WTC11 (cell line): ENCODE results near the gene NUP210. TPM values are rescaled to one million over a fixed set of nuclear protein-coding genes. Genes with fewer than 3 reads are reported as not detected.

ENCODE experiments used
- ATAC-seq: fragments of 200-7000 bp; cut with Tn5 transposase; 2 replicates; pipeline ENCODE4 v1.10.0; 2021; ENCODE audit warnings: mild to moderate bottlenecking, moderate library complexity
- CTCF ChIA-PET: fragments of 300-600 bp; sonication (Branson Sonifier 250); formaldehyde crosslinking; loops from one replicate; lab custom pipeline; 2021; ENCODE audit warnings: antibody characterized with exemption; lab: Charles Lee
- POLR2A ChIA-PET: fragments of 350-600 bp; sonication (Branson Sonifier 250); formaldehyde crosslinking; loops from one replicate; lab custom pipeline; 2021; ENCODE audit warnings: antibody characterized with exemption; lab: Charles Lee
- DNase-seq: peaks from one replicate; pipeline ENCODE4 v3.0.0; 2021; ENCODE audit warnings: low spot score
- H3K27ac Mint-ChIP-seq: 2 replicates; pipeline ENCODE4 v1.8.0; 2021; ENCODE audit warnings: mixed read lengths
- H3K27me3 Mint-ChIP-seq: 2 replicates; pipeline ENCODE4 v1.8.0; 2021; ENCODE audit warnings: low read depth, mild to moderate bottlenecking, moderate library complexity, mixed read lengths
- H3K36me3 Mint-ChIP-seq: 2 replicates; pipeline ENCODE4 v1.8.0; 2021; ENCODE audit warnings: mixed read lengths
- H3K4me1 Mint-ChIP-seq: 2 replicates; pipeline ENCODE4 v1.8.0; 2022; ENCODE audit warnings: mixed read lengths
- H3K4me3 Mint-ChIP-seq: 2 replicates; pipeline ENCODE4 v1.8.0; 2021; ENCODE audit warnings: mild to moderate bottlenecking, moderate library complexity, mixed read lengths
- H3K9me3 Mint-ChIP-seq: 2 replicates; pipeline ENCODE4 v1.8.0; 2021; ENCODE audit warnings: mixed read lengths
- CBFB ChIP-seq: sonication (generic); formaldehyde crosslinking; IDR thresholded peaks from 2 replicates; pipeline ENCODE4 v1.8.1; 2022; ENCODE audit warnings: mild to moderate bottlenecking, low read depth, missing genetic modification reagents
- ETV6 ChIP-seq: sonication (generic); formaldehyde crosslinking; IDR thresholded peaks from 2 replicates; pipeline ENCODE4 v1.8.1; 2022; ENCODE audit warnings: mild to moderate bottlenecking, missing genetic modification reagents
- GABPB1 ChIP-seq: sonication (generic); formaldehyde crosslinking; IDR thresholded peaks from 2 replicates; pipeline ENCODE4 v1.8.1; 2023; ENCODE audit warnings: mild to moderate bottlenecking, missing genetic modification reagents
- GRHL2 ChIP-seq: fragments of 250-450 bp; sonication (Bioruptor Pico); IDR thresholded peaks from 2 replicates; pipeline ENCODE4 v1.8.0; 2022; ENCODE audit warnings: mild to moderate bottlenecking, moderate library complexity; ENCODE audit not compliant: insufficient replicate concordance, severe bottlenecking
- NR3C1 ChIP-seq: sonication (generic); formaldehyde crosslinking; conservative IDR thresholded peaks from 2 replicates; pipeline ENCODE4 v1.8.1; 2023; ENCODE audit warnings: low read depth, mild to moderate bottlenecking, missing genetic modification reagents
- OVOL2 ChIP-seq: fragments of 250-450 bp; sonication (Bioruptor Pico); IDR thresholded peaks from 2 replicates; pipeline ENCODE4 v1.9.0; 2021; ENCODE audit warnings: mild to moderate bottlenecking, borderline replicate concordance
- SMAD3 ChIP-seq: sonication (generic); formaldehyde crosslinking; IDR thresholded peaks from 2 replicates; pipeline ENCODE4 v1.8.0; 2022; ENCODE audit warnings: missing genetic modification reagents, mild to moderate bottlenecking, borderline replicate concordance
- TCF7 ChIP-seq: sonication (generic); formaldehyde crosslinking; IDR thresholded peaks from 2 replicates; pipeline ENCODE4 v1.8.0; 2022; ENCODE audit warnings: mild to moderate bottlenecking, low read depth, missing genetic modification reagents, moderate library complexity
- TEAD4 ChIP-seq: sonication (generic); formaldehyde crosslinking; IDR thresholded peaks from 2 replicates; pipeline ENCODE4 v1.8.0; 2022; ENCODE audit warnings: mild to moderate bottlenecking, missing genetic modification reagents
- ZBTB21 ChIP-seq: sonication (generic); formaldehyde crosslinking; IDR thresholded peaks from 2 replicates; pipeline ENCODE4 v1.8.1; 2023; ENCODE audit warnings: mild to moderate bottlenecking, missing genetic modification reagents, borderline replicate concordance
- ZNF232 ChIP-seq: sonication (generic); formaldehyde crosslinking; IDR thresholded peaks from 2 replicates; pipeline ENCODE4 v1.8.0; 2022; ENCODE audit warnings: mild to moderate bottlenecking, missing genetic modification reagents
- total RNA-seq: library from RNA; stranded (reverse); gene quantifications from 3 replicates; pipeline ENCODE4 v1.2.3, GENCODE V29; 2021
- TF ChIP-seq, protein P1 (sequence below): sonication (generic); formaldehyde crosslinking; conservative IDR thresholded peaks from 2 replicates; pipeline ENCODE4 v1.8.1; 2023; ENCODE audit warnings: mild to moderate bottlenecking, low read depth, missing genetic modification reagents, moderate library complexity
- TF ChIP-seq, protein P2 (sequence below): fragments of 250-450 bp; sonication (Bioruptor Pico); IDR thresholded peaks from 2 replicates; pipeline ENCODE4 v1.8.0; 2021; ENCODE audit warnings: mild to moderate bottlenecking
- TF ChIP-seq, protein P3 (sequence below): sonication (generic); formaldehyde crosslinking; IDR thresholded peaks from 2 replicates; pipeline ENCODE4 v1.8.1; 2023; ENCODE audit warnings: mild to moderate bottlenecking, moderate library complexity, missing genetic modification reagents
- TF ChIP-seq, protein P4 (sequence below): sonication (generic); formaldehyde crosslinking; IDR thresholded peaks from 2 replicates; pipeline ENCODE4 v1.8.0; 2022; ENCODE audit warnings: missing genetic modification reagents
- TF ChIP-seq, protein P5 (sequence below): sonication (generic); formaldehyde crosslinking; IDR thresholded peaks from 2 replicates; pipeline ENCODE4 v1.8.0; 2022; ENCODE audit warnings: mild to moderate bottlenecking, missing genetic modification reagents
- TF ChIP-seq, protein P6 (sequence below): fragments of 250-450 bp; sonication (Bioruptor Pico); IDR thresholded peaks from 2 replicates; pipeline ENCODE4 v2.1.2; 2022; ENCODE audit warnings: mild to moderate bottlenecking, moderate library complexity
- TF ChIP-seq, protein P7 (sequence below): fragments of 250-450 bp; sonication (Bioruptor Pico); IDR thresholded peaks from 2 replicates; pipeline ENCODE4 v1.9.0; 2021; ENCODE audit warnings: mild to moderate bottlenecking, borderline replicate concordance

The NUP210 gene
- total RNA-seq, 1 experiment from 2014 or later, result 59.2 TPM

DNA sequence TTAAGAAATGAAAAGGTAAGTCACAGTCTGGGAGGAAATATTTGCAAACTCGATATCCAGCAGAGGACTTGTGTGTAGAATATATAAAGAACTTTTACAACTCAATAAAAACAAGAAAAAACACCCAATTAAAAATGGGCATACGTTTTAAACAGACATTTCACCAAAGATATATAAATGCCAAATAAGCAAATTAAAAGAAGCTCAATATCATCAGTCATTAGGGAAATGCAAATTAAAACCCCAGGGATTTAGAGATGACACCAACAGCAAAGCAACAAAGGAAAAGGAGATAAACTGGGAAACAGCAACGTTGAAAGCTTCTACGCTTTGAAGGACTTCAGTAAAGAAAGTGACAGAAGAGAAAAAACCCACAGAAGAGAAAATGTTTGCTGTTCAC, 132.3 kb downstream of the NUP210 start (continued):
- TF ChIP-seq, protein P1, sequence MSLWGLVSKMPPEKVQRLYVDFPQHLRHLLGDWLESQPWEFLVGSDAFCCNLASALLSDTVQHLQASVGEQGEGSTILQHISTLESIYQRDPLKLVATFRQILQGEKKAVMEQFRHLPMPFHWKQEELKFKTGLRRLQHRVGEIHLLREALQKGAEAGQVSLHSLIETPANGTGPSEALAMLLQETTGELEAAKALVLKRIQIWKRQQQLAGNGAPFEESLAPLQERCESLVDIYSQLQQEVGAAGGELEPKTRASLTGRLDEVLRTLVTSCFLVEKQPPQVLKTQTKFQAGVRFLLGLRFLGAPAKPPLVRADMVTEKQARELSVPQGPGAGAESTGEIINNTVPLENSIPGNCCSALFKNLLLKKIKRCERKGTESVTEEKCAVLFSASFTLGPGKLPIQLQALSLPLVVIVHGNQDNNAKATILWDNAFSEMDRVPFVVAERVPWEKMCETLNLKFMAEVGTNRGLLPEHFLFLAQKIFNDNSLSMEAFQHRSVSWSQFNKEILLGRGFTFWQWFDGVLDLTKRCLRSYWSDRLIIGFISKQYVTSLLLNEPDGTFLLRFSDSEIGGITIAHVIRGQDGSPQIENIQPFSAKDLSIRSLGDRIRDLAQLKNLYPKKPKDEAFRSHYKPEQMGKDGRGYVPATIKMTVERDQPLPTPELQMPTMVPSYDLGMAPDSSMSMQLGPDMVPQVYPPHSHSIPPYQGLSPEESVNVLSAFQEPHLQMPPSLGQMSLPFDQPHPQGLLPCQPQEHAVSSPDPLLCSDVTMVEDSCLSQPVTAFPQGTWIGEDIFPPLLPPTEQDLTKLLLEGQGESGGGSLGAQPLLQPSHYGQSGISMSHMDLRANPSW (CRISPR knock-in tag), result no peak
- TF ChIP-seq ETV6 (CRISPR knock-in tag) (no peak), OVOL2 (CRISPR knock-in tag) (no peak), TEAD4 (CRISPR knock-in tag) (no peak)
- TF ChIP-seq, protein P2, sequence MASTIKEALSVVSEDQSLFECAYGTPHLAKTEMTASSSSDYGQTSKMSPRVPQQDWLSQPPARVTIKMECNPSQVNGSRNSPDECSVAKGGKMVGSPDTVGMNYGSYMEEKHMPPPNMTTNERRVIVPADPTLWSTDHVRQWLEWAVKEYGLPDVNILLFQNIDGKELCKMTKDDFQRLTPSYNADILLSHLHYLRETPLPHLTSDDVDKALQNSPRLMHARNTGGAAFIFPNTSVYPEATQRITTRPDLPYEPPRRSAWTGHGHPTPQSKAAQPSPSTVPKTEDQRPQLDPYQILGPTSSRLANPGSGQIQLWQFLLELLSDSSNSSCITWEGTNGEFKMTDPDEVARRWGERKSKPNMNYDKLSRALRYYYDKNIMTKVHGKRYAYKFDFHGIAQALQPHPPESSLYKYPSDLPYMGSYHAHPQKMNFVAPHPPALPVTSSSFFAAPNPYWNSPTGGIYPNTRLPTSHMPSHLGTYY (CRISPR knock-in tag), result no peak
- TF ChIP-seq, protein P3, sequence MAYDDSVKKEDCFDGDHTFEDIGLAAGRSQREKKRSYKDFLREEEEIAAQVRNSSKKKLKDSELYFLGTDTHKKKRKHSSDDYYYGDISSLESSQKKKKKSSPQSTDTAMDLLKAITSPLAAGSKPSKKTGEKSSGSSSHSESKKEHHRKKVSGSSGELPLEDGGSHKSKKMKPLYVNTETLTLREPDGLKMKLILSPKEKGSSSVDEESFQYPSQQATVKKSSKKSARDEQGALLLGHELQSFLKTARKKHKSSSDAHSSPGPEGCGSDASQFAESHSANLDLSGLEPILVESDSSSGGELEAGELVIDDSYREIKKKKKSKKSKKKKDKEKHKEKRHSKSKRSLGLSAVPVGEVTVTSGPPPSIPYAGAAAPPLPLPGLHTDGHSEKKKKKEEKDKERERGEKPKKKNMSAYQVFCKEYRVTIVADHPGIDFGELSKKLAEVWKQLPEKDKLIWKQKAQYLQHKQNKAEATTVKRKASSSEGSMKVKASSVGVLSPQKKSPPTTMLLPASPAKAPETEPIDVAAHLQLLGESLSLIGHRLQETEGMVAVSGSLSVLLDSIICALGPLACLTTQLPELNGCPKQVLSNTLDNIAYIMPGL (CRISPR knock-in tag), result no peak

DNA sequence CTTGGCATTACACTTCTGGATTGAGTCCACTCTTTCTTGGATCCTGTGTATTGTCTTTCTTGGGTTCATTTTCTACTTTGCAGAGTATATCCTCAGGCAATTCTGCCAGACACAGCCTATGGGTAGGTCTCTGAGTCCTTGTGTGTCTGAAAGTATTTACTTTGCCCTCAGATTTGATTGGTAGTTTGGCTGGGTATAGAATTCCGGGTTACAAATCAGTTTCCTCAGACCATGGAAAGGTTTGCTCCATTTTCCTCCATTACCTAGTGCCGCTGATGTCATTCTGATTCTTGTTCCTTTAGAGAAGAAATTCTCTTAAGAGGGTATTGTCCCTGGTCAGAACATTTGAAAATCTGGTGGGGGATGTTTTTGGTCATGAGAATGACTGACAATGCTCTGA, 133.2 kb downstream of the NUP210 start:
- Mint-ChIP-seq H3K27me3 (peaks cover 22% of the 10 kb centered on the region), H3K27ac (no peak overlapping the region), H3K9me3 (peaks cover 26% of the 10 kb centered on the region), H3K4me1 (peaks cover 15% of the 10 kb centered on the region), H3K4me3 (no peak overlapping the region), H3K36me3 (peaks cover 14% of the 10 kb centered on the region)
- POLR2A ChIA-PET, result no interaction called here
- no peak for DNase-seq
- TF ChIP-seq, protein P4, sequence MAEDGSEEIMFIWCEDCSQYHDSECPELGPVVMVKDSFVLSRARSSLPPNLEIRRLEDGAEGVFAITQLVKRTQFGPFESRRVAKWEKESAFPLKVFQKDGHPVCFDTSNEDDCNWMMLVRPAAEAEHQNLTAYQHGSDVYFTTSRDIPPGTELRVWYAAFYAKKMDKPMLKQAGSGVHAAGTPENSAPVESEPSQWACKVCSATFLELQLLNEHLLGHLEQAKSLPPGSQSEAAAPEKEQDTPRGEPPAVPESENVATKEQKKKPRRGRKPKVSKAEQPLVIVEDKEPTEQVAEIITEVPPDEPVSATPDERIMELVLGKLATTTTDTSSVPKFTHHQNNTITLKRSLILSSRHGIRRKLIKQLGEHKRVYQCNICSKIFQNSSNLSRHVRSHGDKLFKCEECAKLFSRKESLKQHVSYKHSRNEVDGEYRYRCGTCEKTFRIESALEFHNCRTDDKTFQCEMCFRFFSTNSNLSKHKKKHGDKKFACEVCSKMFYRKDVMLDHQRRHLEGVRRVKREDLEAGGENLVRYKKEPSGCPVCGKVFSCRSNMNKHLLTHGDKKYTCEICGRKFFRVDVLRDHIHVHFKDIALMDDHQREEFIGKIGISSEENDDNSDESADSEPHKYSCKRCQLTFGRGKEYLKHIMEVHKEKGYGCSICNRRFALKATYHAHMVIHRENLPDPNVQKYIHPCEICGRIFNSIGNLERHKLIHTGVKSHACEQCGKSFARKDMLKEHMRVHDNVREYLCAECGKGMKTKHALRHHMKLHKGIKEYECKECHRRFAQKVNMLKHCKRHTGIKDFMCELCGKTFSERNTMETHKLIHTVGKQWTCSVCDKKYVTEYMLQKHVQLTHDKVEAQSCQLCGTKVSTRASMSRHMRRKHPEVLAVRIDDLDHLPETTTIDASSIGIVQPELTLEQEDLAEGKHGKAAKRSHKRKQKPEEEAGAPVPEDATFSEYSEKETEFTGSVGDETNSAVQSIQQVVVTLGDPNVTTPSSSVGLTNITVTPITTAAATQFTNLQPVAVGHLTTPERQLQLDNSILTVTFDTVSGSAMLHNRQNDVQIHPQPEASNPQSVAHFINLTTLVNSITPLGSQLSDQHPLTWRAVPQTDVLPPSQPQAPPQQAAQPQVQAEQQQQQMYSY (CRISPR knock-in tag), result no peak
- TF ChIP-seq CBFB (CRISPR knock-in tag) (no peak), TEAD4 (CRISPR knock-in tag) (no peak), GRHL2 (CRISPR knock-in tag) (no peak), SMAD3 (CRISPR knock-in tag) (no peak), NR3C1 (no peak), TCF7 (CRISPR knock-in tag) (no peak), ZNF232 (no peak), ZBTB21 (CRISPR knock-in tag) (no peak), GABPB1 (CRISPR knock-in tag) (no peak)
- TF ChIP-seq, protein P5, sequence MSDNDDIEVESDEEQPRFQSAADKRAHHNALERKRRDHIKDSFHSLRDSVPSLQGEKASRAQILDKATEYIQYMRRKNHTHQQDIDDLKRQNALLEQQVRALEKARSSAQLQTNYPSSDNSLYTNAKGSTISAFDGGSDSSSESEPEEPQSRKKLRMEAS (CRISPR knock-in tag), result no peak
- TF ChIP-seq, protein P6, sequence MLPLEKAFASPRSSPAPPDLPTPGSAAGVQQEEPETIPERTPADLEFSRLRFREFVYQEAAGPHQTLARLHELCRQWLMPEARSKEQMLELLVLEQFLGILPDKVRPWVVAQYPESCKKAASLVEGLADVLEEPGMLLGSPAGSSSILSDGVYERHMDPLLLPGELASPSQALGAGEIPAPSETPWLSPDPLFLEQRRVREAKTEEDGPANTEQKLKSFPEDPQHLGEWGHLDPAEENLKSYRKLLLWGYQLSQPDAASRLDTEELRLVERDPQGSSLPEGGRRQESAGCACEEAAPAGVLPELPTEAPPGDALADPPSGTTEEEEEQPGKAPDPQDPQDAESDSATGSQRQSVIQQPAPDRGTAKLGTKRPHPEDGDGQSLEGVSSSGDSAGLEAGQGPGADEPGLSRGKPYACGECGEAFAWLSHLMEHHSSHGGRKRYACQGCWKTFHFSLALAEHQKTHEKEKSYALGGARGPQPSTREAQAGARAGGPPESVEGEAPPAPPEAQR (CRISPR knock-in tag), result no peak
- TF ChIP-seq, protein P7, sequence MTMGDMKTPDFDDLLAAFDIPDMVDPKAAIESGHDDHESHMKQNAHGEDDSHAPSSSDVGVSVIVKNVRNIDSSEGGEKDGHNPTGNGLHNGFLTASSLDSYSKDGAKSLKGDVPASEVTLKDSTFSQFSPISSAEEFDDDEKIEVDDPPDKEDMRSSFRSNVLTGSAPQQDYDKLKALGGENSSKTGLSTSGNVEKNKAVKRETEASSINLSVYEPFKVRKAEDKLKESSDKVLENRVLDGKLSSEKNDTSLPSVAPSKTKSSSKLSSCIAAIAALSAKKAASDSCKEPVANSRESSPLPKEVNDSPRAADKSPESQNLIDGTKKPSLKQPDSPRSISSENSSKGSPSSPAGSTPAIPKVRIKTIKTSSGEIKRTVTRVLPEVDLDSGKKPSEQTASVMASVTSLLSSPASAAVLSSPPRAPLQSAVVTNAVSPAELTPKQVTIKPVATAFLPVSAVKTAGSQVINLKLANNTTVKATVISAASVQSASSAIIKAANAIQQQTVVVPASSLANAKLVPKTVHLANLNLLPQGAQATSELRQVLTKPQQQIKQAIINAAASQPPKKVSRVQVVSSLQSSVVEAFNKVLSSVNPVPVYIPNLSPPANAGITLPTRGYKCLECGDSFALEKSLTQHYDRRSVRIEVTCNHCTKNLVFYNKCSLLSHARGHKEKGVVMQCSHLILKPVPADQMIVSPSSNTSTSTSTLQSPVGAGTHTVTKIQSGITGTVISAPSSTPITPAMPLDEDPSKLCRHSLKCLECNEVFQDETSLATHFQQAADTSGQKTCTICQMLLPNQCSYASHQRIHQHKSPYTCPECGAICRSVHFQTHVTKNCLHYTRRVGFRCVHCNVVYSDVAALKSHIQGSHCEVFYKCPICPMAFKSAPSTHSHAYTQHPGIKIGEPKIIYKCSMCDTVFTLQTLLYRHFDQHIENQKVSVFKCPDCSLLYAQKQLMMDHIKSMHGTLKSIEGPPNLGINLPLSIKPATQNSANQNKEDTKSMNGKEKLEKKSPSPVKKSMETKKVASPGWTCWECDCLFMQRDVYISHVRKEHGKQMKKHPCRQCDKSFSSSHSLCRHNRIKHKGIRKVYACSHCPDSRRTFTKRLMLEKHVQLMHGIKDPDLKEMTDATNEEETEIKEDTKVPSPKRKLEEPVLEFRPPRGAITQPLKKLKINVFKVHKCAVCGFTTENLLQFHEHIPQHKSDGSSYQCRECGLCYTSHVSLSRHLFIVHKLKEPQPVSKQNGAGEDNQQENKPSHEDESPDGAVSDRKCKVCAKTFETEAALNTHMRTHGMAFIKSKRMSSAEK, result no peak
- TF ChIP-seq, all 79 proteins: peak for 0
- no peak for ATAC-seq
- CTCF ChIA-PET, result no interaction called here
